ENCODE data around the gene ZNF598. TPM values are rescaled to one million over a fixed set of nuclear protein-coding genes. Genes with fewer than 3 reads are reported as not detected.
A peak's percentile ranks its signal among the peaks of the same experiment; 100 is the strongest.

The ZNF598 gene
- total RNA-seq, 1 experiment from 2014 or later: 44.4 TPM

- no peak overlapping the region for H3K4me2 ChIP-seq (ENCODE audit: low read length)
- no peak overlapping the region for H3K9ac ChIP-seq (ENCODE audit: low read length)
- no TSS peak for BruUV-seq (replicated peaks)
- H3K4me3 ChIP-seq (ENCODE audit: low read length): no peak overlapping the region
- no peak for TF ChIP-seq CTCF (conservative IDR thresholded peaks at IDR 0.05; ENCODE audit: low read depth, low read length)
- no peak for TF ChIP-seq EZH2 (IDR thresholded peaks at IDR 0.05; ENCODE audit: low read length, unreplicated experiment)
- TF ChIP-seq EZH2phosphoT487 (IDR thresholded peaks at IDR 0.05; ENCODE audit: borderline replicate concordance, low read length): no peak
- H3K79me2 ChIP-seq (ENCODE audit: low read length): no peaks in the 10 kb centered on the region
- ATAC-seq (no peak), DNase-seq (no peak)
- H3K36me3 ChIP-seq (ENCODE audit: low read depth, low read length): no peaks in the 10 kb centered on the region; the same call in 1 of the 2 replicates
- intact Hi-C loops (cut with micrococcal nuclease): loop anchor here (2.0 kb wide), 1 partner anchor 35 kb away; no protein-coding TSS in a partner anchor
- no peaks in the 10 kb centered on the region for H3K4me1 ChIP-seq (ENCODE audit: insufficient read depth, low read length)
- H2AFZ ChIP-seq (ENCODE audit: low read length): no peak overlapping the region
- H3K9me3 ChIP-seq (ENCODE audit: low read length): no peaks in the 10 kb centered on the region
- CTCF ChIA-PET: interaction anchor here (0.7 kb wide), 1 partner anchor 25 kb away, joined by 3 read pairs; no protein-coding TSS in a partner anchor
- no peaks in the 10 kb centered on the region for H3K9me2 ChIP-seq (replicated peaks; ENCODE audit: low read length)
- H3K27ac ChIP-seq (ENCODE audit: low read length): no peak overlapping the region
- no peaks in the 10 kb centered on the region for H4K20me1 ChIP-seq (ENCODE audit: low read length)
- POLR2A ChIA-PET (ENCODE audit: unreplicated experiment): interaction anchor here (0.9 kb wide), 1 partner anchor 10 kb away, joined by 3 read pairs; the partner anchor contains the start of genes NTHL1 and TSC2
- no peaks in the 10 kb centered on the region for H3K27me3 ChIP-seq (ENCODE audit: low read length)
- no peaks in the 10 kb centered on the region for H3F3A ChIP-seq (ENCODE audit: low read length, unreplicated experiment)
These were observed 47.8 kb upstream of the ZNF598 start for GRCh38 chr16:2057438-2057837.

GRCh38 chr16:2056681-2057407 is 47.2 kb upstream of the ZNF598 start:
- Histone ChIP-seq H3K9ac (ENCODE audit: low read length) (no peak overlapping the region), H3K9me2 (replicated peaks; ENCODE audit: low read length) (no peaks in the 10 kb centered on the region), H3K27ac (ENCODE audit: low read length) (no peak overlapping the region), H3K27me3 (ENCODE audit: low read length) (no peaks in the 10 kb centered on the region), H3K79me2 (ENCODE audit: low read length) (no peaks in the 10 kb centered on the region), H3K4me3 (ENCODE audit: low read length) (no peak overlapping the region), H3F3A (ENCODE audit: low read length, unreplicated experiment) (no peaks in the 10 kb centered on the region), H3K4me2 (ENCODE audit: low read length) (no peak overlapping the region), H3K36me3 (ENCODE audit: low read depth, low read length) (no peaks in the 10 kb centered on the region; the same call in 1 of the 2 replicates), H4K20me1 (ENCODE audit: low read length) (no peaks in the 10 kb centered on the region), H2AFZ (ENCODE audit: low read length) (no peak overlapping the region), H3K4me1 (ENCODE audit: insufficient read depth, low read length) (no peaks in the 10 kb centered on the region), H3K9me3 (ENCODE audit: low read length) (no peaks in the 10 kb centered on the region)
- ATAC-seq (peak; percentile 77), DNase-seq (no peak)
- no TSS peak for BruUV-seq (replicated peaks)
- ChIA-PET POLR2A (ENCODE audit: unreplicated experiment) (interaction anchor here (0.9 kb wide), 1 partner anchor 9 kb away, joined by 3 read pairs; the partner anchor contains the start of genes NTHL1 and TSC2), CTCF (interaction anchor here (0.6 to 1.7 kb wide), 4 partner anchors 25 to 84 kb away, joined by 3 to 4 read pairs (median 4); no protein-coding TSS in a partner anchor)
- TF ChIP-seq CTCF (conservative IDR thresholded peaks at IDR 0.05; ENCODE audit: low read depth, low read length) (peak; percentile 24; the same call in 1 of the 2 replicates), EZH2phosphoT487 (IDR thresholded peaks at IDR 0.05; ENCODE audit: borderline replicate concordance, low read length) (no peak)
- intact Hi-C loops (cut with micrococcal nuclease): loop anchor here (2.0 kb wide), 1 partner anchor 34 kb away; no protein-coding TSS in a partner anchor

- H2AFZ ChIP-seq (ENCODE audit: low read length): no peak overlapping the region
- peak; percentile 15 for DNase-seq
These were observed 46.5 kb upstream of the ZNF598 start for GRCh38 chr16:2056077-2056476.

More at GRCh38 chr16:2056077-2056476, 46.5 kb upstream of the ZNF598 start:
- Histone ChIP-seq H3K4me3 (ENCODE audit: low read length) (no peak overlapping the region), H3K4me1 (ENCODE audit: insufficient read depth, low read length) (no peaks in the 10 kb centered on the region), H3K79me2 (ENCODE audit: low read length) (no peaks in the 10 kb centered on the region), H3K9ac (ENCODE audit: low read length) (no peak overlapping the region), H3K4me2 (ENCODE audit: low read length) (no peak overlapping the region), H3K27me3 (ENCODE audit: low read length) (no peaks in the 10 kb centered on the region), H4K20me1 (ENCODE audit: low read length) (no peaks in the 10 kb centered on the region), H3K36me3 (ENCODE audit: low read depth, low read length) (no peaks in the 10 kb centered on the region; the same call in 1 of the 2 replicates), H3K27ac (ENCODE audit: low read length) (no peak overlapping the region), H3K9me2 (replicated peaks; ENCODE audit: low read length) (no peaks in the 10 kb centered on the region), H3K9me3 (ENCODE audit: low read length) (no peaks in the 10 kb centered on the region), H3F3A (ENCODE audit: low read length, unreplicated experiment) (no peaks in the 10 kb centered on the region)
- CTCF ChIA-PET: interaction anchor here (0.6 to 1.7 kb wide), 3 partner anchors 28 to 85 kb away, joined by 3 to 4 read pairs (median 4); no protein-coding TSS in a partner anchor
- BruUV-seq (replicated peaks): no TSS peak
- peak; percentile 46 for ATAC-seq
- intact Hi-C loops (cut with micrococcal nuclease): loop anchor here (2.0 kb wide), 1 partner anchor 33 kb away; no protein-coding TSS in a partner anchor
- POLR2A ChIA-PET (ENCODE audit: unreplicated experiment): no interaction called here
- TF ChIP-seq EZH2 (IDR thresholded peaks at IDR 0.05; ENCODE audit: low read length, unreplicated experiment): no peak
- TF ChIP-seq CTCF (conservative IDR thresholded peaks at IDR 0.05; ENCODE audit: low read depth, low read length): peak; percentile 46
- no peak for TF ChIP-seq EZH2phosphoT487 (IDR thresholded peaks at IDR 0.05; ENCODE audit: borderline replicate concordance, low read length)

All from PC-3 (cell line).